HG02852 (cell line): ENCODE results near the gene RTCB.

Experiments
- ATAC-seq: cut with Tn5 transposase; IDR thresholded peaks from one replicate; pipeline ENCODE4 v1.9.1; 2021; ENCODE audit warnings: mild to moderate bottlenecking, moderate library complexity; ENCODE audit not compliant: unreplicated experiment

The RTCB gene

GRCh38 chr22:32340411-32340810, 71.6 kb downstream of the RTCB start:
- no peak for ATAC-seq

GRCh38 chr22:32339190-32340012, 72.6 kb downstream of the RTCB start:
- ATAC-seq, result no peak

GRCh38 chr22:32338757-32339156, 73.3 kb downstream of the RTCB start:
- no peak for ATAC-seq
